K562 (cell line): ENCODE data around the gene GINS3. TPM values are rescaled to one million over a fixed set of nuclear protein-coding genes. Genes with fewer than 3 reads are reported as not detected.

ENCODE experiments used
- ARID3B ChIP-seq: fragments of 250-450 bp; sonication (Bioruptor Pico); IDR thresholded peaks from 2 replicates; pipeline ENCODE4 v1.4.0; 2020; ENCODE audit warnings: borderline replicate concordance
- DMBX1 ChIP-seq: fragments of 250-450 bp; sonication (Bioruptor Pico); IDR thresholded peaks from 2 replicates; pipeline ENCODE4 v1.8.0; 2022; ENCODE audit warnings: inconsistent platforms, mild to moderate bottlenecking, moderate library complexity, borderline replicate concordance
- ELF1 ChIP-seq: fragments of 200-800 bp; sonication (Bioruptor generic); IDR thresholded peaks from 2 replicates; pipeline ENCODE4 v1.6.1; 2016; ENCODE audit warnings: missing genetic modification characterization, missing compliant biosample characterization
- FIP1L1 ChIP-seq: fragments of 200-400 bp; formaldehyde crosslinking; IDR thresholded peaks from 2 replicates; pipeline ENCODE4 v1.6.1; 2018; ENCODE audit warnings: mild to moderate bottlenecking, low read depth, low read length; ENCODE audit not compliant: poor library complexity, severe bottlenecking
- FOXP1 ChIP-seq: sonication (generic); formaldehyde crosslinking; IDR thresholded peaks from 2 replicates; pipeline ENCODE4 v1.8.0; 2022; ENCODE audit warnings: mild to moderate bottlenecking, missing genetic modification reagents
- GATAD2B ChIP-seq: fragments of 450-650 bp; IDR thresholded peaks from 2 replicates; pipeline ENCODE4 v1.6.1; 2017; ENCODE audit warnings: mild to moderate bottlenecking, borderline replicate concordance
- HDAC2 ChIP-seq: fragments of 450-650 bp; IDR thresholded peaks from 2 replicates; pipeline ENCODE4 v1.6.1; 2016; ENCODE audit warnings: mild to moderate bottlenecking
- HIVEP1 ChIP-seq: fragments of 250-450 bp; sonication (Bioruptor Pico); IDR thresholded peaks from 2 replicates; pipeline ENCODE4 v1.4.0; 2020; ENCODE audit warnings: mild to moderate bottlenecking
- JUNB ChIP-seq: fragments of 450-650 bp; formaldehyde crosslinking; conservative IDR thresholded peaks from 2 replicates; pipeline ENCODE4 v1.4.0; 2020; ENCODE audit warnings: mild to moderate bottlenecking
- KDM4B ChIP-seq, 2 experiments: fragments of 450-650 bp in 1 of 2; sonication (generic) in 1 of 2; IDR thresholded peaks; 2 replicates each; pipeline ENCODE4 v1.6.1; 2016 to 2017; ENCODE audit warnings: borderline replicate concordance in 2 of 2, antibody characterized with exemption in 1 of 2, low read depth in 1 of 2, mild to moderate bottlenecking in 1 of 2
- MAX ChIP-seq: sonication (generic); formaldehyde crosslinking; IDR thresholded peaks from 2 replicates; pipeline ENCODE4 v1.9.0; 2022; ENCODE audit warnings: mild to moderate bottlenecking, missing genetic modification reagents
- NCOA4 ChIP-seq: fragments of 450-650 bp; IDR thresholded peaks from 2 replicates; pipeline ENCODE4 v1.6.1; 2018; ENCODE audit warnings: mild to moderate bottlenecking; ENCODE audit not compliant: partially characterized antibody
- PTBP1 ChIP-seq: fragments of 200-400 bp; formaldehyde crosslinking; IDR thresholded peaks from 2 replicates; pipeline ENCODE4 v1.6.1; 2017; ENCODE audit warnings: low read depth, low read length
- PURB ChIP-seq: sonication (generic); formaldehyde crosslinking; IDR thresholded peaks from 2 replicates; pipeline ENCODE4 v1.9.0; 2021; ENCODE audit warnings: low read depth, mild to moderate bottlenecking, missing genetic modification reagents
- PYGO2 ChIP-seq: fragments of 450-650 bp; IDR thresholded peaks from 2 replicates; pipeline ENCODE4 v1.6.1; 2016; ENCODE audit warnings: mild to moderate bottlenecking, missing genetic modification characterization, moderate library complexity, missing compliant biosample characterization
- SMAD3 ChIP-seq: fragments of 450-650 bp; formaldehyde crosslinking; conservative IDR thresholded peaks from 2 replicates; pipeline ENCODE4 v1.4.0; 2020; ENCODE audit warnings: mild to moderate bottlenecking
- TCFL5 ChIP-seq: fragments of 250-450 bp; sonication (Bioruptor Pico); conservative IDR thresholded peaks from 2 replicates; pipeline ENCODE4 v1.6.1; 2021; ENCODE audit warnings: mild to moderate bottlenecking, moderate library complexity, matching md5 sums
- ZBTB12 ChIP-seq: fragments of 250-450 bp; sonication (Bioruptor Pico); IDR thresholded peaks from 2 replicates; pipeline ENCODE4 v1.4.0; 2020
- ZBTB2 ChIP-seq: fragments of 450-650 bp; IDR thresholded peaks from 2 replicates; pipeline ENCODE4 v1.6.1; 2016; ENCODE audit warnings: antibody characterized with exemption
- ZC3H8 ChIP-seq: fragments of 450-650 bp; IDR thresholded peaks from 2 replicates; pipeline ENCODE4 v1.6.1; 2017
- ZNF395 ChIP-seq: fragments of 200-800 bp; sonication (Bioruptor generic); IDR thresholded peaks from 2 replicates; pipeline ENCODE4 v1.6.1; 2017; ENCODE audit warnings: missing genetic modification characterization, missing compliant biosample characterization
- ZNF77 ChIP-seq: fragments of 250-450 bp; sonication (Bioruptor Pico); IDR thresholded peaks from 2 replicates; pipeline ENCODE4 v1.5.0; 2020
- polyA plus RNA-seq, 8 experiments: library from polyadenylated mRNA; depleted of rRNA in 4 of 8; stranded (reverse) in 5 of 8; unstranded in 3 of 8; fragments of >200 nt; fragmentation: Nextera tagmentation in 2 of 8; fragmentation: Illumina TruSeq in 1 of 8; extraction: Ambion mirVana in 2 of 8; extraction: Trizol in 1 of 8; gene quantifications; 2 replicates each; pipeline versions ENCODE4 v1.2.1 to v1.2.3, GENCODE V29; 2011 to 2014; ENCODE audit warnings: inconsistent platforms in 1 of 8, missing spikeins in 1 of 8
- total RNA-seq, 7 experiments: library from RNA; depleted of rRNA in 6 of 7; stranded (reverse); fragments of >200 nt in 6 of 7; fragmentation: Illumina TruSeq in 2 of 7; extraction: Trizol in 2 of 7; gene quantifications; 2 replicates each; pipeline versions ENCODE4 v1.2.1 to v1.2.3, GENCODE V29; 2011 to 2021; ENCODE audit warnings: low replicate concordance in 1 of 7

GINS3 gene
- total and polyA plus RNA-seq, 9 of the 15 experiments (the other 6 are each of a cell fraction or from before 2014, with no cell fraction given): 17.8 to 31.9 (median 25.4) TPM

GRCh38 chr16:58433569-58433951 lies 41.3 kb downstream of the GINS3 start (continued):
- TF ChIP-seq JUNB (CRISPR knock-in tag) (no peak), MAX (CRISPR knock-in tag) (no peak), HIVEP1 (peak; percentile 88), PURB (no peak), ZNF77 (CRISPR knock-in tag) (no peak), FOXP1 (CRISPR knock-in tag) (0 out of 2 replicates have a peak, but pooled peaks have one; percentile 27), GATAD2B (no peak), FIP1L1 (no peak), ELF1 (tag) (no peak), PYGO2 (peak; percentile 94), TCFL5 (CRISPR knock-in tag) (0 out of 2 replicates have a peak, but pooled peaks have one; percentile 57), KDM4B (IDR thresholded peaks at IDR 0.05; ENCODE audit: borderline replicate concordance in 2 of 2, low read depth in 1 of 2) (no peak), ZBTB12 (CRISPR knock-in tag) (peak; percentile 48; the same call in 1 of the 2 replicates), ARID3B (CRISPR knock-in tag) (no peak), ZBTB2 (no peak), ZNF395 (CRISPR knock-in tag) (peak; percentile 99), DMBX1 (CRISPR knock-in tag) (peak; percentile 80), PTBP1 (no peak), HDAC2 (no peak), SMAD3 (CRISPR knock-in tag) (peak; percentile 93), ZC3H8 (no peak), NCOA4 (no peak)
